ENCODE results near the gene LAMC2.
A peak's percentile ranks its signal among the peaks of the same experiment; 100 is the strongest.

The LAMC2 gene

DNA sequence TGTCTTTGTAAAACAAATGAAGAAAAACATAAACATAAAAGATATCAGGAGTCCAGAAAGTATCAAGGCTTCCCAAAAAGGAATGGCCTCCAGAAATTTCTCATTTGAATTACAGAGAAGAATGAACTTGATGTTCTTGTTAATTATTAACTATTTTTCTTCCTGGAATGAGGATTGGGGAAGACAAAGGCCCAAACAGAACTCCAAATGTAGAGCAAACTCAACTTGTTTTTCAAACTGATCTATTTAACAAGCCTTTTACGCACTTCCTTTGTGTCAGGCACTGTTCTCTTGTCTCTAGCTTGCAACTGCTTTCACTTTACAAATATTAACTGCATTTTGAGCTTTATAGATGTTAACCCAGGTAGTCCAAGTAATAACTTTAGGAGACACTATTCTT lies 45.5 kb downstream of the LAMC2 start:
- no peak for TF ChIP-seq SIN3A (IDR thresholded peaks at IDR 0.05; ENCODE audit: borderline replicate concordance, insufficient read depth, low read length)
- TF ChIP-seq POLR2AphosphoS5 (IDR thresholded peaks at IDR 0.05; ENCODE audit: low read depth, low read length) = no peak

DNA sequence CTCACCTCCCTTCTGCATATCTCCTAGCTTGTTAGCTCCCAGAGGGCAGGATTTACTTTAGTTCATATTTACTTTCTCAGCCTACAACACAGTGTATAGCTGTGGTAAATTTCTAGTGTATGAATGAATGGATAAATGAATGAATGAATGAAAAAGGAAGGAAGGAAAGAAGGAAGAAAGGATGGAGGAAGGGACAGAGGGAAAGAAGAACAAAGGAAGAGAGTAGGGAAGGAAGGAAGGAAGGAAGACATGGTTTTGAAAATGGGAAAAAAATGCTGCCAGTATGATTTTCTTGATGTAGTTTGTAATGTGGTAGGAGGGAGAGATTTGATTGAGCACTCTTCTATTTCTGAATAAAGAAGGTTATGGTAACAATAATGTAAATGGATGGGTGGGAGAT lies 47.0 kb downstream of the LAMC2 start:
- TF ChIP-seq POLR2AphosphoS5 (IDR thresholded peaks at IDR 0.05; ENCODE audit: low read depth, low read length) (no peak), SIN3A (IDR thresholded peaks at IDR 0.05; ENCODE audit: borderline replicate concordance, insufficient read depth, low read length) (no peak), TAF1 (IDR thresholded peaks at IDR 0.05; ENCODE audit: borderline replicate concordance, insufficient read depth, low read length) (no peak), FOXP2 (optimal IDR thresholded peaks at IDR 0.05; ENCODE audit: borderline replicate concordance, extremely low read depth, extremely low read length, insufficient read depth) (no peak)
- TF ChIP-seq, protein P1, sequence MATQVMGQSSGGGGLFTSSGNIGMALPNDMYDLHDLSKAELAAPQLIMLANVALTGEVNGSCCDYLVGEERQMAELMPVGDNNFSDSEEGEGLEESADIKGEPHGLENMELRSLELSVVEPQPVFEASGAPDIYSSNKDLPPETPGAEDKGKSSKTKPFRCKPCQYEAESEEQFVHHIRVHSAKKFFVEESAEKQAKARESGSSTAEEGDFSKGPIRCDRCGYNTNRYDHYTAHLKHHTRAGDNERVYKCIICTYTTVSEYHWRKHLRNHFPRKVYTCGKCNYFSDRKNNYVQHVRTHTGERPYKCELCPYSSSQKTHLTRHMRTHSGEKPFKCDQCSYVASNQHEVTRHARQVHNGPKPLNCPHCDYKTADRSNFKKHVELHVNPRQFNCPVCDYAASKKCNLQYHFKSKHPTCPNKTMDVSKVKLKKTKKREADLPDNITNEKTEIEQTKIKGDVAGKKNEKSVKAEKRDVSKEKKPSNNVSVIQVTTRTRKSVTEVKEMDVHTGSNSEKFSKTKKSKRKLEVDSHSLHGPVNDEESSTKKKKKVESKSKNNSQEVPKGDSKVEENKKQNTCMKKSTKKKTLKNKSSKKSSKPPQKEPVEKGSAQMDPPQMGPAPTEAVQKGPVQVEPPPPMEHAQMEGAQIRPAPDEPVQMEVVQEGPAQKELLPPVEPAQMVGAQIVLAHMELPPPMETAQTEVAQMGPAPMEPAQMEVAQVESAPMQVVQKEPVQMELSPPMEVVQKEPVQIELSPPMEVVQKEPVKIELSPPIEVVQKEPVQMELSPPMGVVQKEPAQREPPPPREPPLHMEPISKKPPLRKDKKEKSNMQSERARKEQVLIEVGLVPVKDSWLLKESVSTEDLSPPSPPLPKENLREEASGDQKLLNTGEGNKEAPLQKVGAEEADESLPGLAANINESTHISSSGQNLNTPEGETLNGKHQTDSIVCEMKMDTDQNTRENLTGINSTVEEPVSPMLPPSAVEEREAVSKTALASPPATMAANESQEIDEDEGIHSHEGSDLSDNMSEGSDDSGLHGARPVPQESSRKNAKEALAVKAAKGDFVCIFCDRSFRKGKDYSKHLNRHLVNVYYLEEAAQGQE (IDR thresholded peaks at IDR 0.05; ENCODE audit: insufficient read depth in 1 of 2, low read depth in 2 of 2, low read length in 2 of 2) = no peak

DNA sequence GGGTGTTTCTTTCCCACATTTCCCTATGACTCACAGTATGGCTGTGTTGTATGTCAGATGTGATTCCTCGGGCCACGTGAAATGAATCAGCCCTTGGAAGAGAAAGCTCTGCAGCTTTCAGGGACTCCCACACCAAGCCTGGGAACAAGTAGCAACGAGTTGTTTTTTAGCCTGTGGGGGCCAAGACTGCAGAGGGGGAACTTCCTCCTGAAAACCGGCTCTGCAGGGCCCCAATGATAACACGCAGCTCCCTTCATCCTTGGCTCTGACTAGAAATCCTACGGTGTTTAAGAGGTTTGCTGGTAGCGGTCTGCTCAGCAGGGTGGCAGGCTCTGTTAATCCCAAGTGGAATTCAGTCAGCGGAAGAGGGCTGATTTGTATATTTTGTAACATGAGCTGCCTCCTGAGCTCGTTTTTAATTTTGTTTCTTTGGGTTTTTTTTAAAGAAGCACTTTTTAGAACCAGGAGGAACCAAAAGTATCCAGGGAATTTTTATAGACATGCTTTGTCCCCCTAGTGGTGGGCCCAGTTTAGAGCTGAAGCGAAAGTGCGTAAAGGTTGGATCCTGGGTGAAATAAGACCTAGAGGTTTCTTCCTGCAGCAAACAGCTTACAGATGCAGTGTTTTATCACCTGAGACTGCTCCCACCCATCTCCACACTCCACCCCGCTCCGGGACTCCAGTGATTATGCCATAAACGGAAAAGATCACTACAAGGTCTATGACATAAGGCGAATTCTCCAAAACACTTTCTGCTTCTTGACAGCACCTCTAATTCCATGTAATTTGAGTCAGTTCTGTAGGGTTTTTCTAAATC lies 48.8 kb downstream of the LAMC2 start:
- TF ChIP-seq FOXP2 (optimal IDR thresholded peaks at IDR 0.05; ENCODE audit: borderline replicate concordance, extremely low read depth, extremely low read length, insufficient read depth) (no peak), POLR2AphosphoS5 (IDR thresholded peaks at IDR 0.05; ENCODE audit: low read depth, low read length) (no peak), TAF1 (IDR thresholded peaks at IDR 0.05; ENCODE audit: borderline replicate concordance, insufficient read depth, low read length) (no peak), SIN3A (IDR thresholded peaks at IDR 0.05; ENCODE audit: borderline replicate concordance, insufficient read depth, low read length) (peak; percentile 72; the same call in 1 of the 2 replicates)
- TF ChIP-seq, protein P1 (IDR thresholded peaks at IDR 0.05; ENCODE audit: insufficient read depth in 1 of 2, low read depth in 2 of 2, low read length in 2 of 2) = no peak

DNA sequence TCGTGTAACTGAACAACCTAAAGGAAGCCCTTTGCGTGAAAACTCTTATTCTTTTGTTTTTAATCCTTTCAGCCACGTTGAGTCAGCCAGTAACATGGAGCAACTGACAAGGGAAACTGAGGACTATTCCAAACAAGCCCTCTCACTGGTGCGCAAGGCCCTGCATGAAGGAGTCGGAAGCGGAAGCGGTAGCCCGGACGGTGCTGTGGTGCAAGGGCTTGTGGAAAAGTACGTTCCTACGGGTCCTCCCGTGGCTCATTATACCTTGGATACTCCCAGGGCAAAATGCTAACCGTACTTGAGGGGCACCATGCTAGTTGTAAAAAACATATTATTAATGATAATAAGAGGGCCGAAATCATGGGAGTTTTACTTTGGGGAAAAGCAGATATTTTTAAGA lies 49.4 kb downstream of the LAMC2 start:
- TF ChIP-seq TAF1 (IDR thresholded peaks at IDR 0.05; ENCODE audit: borderline replicate concordance, insufficient read depth, low read length) = no peak
- no peak for TF ChIP-seq POLR2AphosphoS5 (IDR thresholded peaks at IDR 0.05; ENCODE audit: low read depth, low read length)
- TF ChIP-seq FOXP2 (optimal IDR thresholded peaks at IDR 0.05; ENCODE audit: borderline replicate concordance, extremely low read depth, extremely low read length, insufficient read depth) = no peak
- TF ChIP-seq SIN3A (IDR thresholded peaks at IDR 0.05; ENCODE audit: borderline replicate concordance, insufficient read depth, low read length) = no peak
- TF ChIP-seq, protein P1 (IDR thresholded peaks at IDR 0.05; ENCODE audit: insufficient read depth in 1 of 2, low read depth in 2 of 2, low read length in 2 of 2) = no peak

DNA sequence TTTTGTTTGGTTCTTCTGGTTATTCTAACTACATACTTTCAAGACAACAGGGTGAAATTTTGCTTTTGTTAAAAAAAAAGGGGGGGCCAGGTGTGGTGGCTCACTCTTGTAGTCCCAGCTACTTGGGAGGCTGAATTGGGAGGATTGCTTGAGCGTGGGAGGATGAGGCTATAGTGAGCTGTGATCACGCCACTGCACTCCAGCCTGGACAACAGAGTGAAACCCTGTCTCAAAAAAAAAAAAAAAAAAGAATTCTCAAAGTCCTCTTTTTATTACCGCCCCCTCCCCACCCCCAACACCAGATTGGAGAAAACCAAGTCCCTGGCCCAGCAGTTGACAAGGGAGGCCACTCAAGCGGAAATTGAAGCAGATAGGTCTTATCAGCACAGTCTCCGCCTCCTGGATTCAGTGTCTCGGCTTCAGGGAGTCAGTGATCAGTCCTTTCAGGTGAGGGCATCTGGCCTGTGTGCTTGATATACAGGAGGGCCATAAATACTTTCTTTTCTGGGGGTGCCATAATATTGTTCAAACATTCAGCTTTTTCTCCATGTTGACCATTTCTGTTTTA lies 50.2 kb downstream of the LAMC2 start:
- TF ChIP-seq FOXP2 (optimal IDR thresholded peaks at IDR 0.05; ENCODE audit: borderline replicate concordance, extremely low read depth, extremely low read length, insufficient read depth) = no peak
- no peak for TF ChIP-seq POLR2AphosphoS5 (IDR thresholded peaks at IDR 0.05; ENCODE audit: low read depth, low read length)
- TF ChIP-seq, protein P1 (IDR thresholded peaks at IDR 0.05; ENCODE audit: insufficient read depth in 1 of 2, low read depth in 2 of 2, low read length in 2 of 2) = no peak
- no peak for TF ChIP-seq SIN3A (IDR thresholded peaks at IDR 0.05; ENCODE audit: borderline replicate concordance, insufficient read depth, low read length)
- TF ChIP-seq TAF1 (IDR thresholded peaks at IDR 0.05; ENCODE audit: borderline replicate concordance, insufficient read depth, low read length) = no peak

Data from PFSK-1 (cell line).